Hepatocyte (in vitro differentiated cells): ENCODE data around the gene ANKRD55. TPM values are rescaled to one million over a fixed set of nuclear protein-coding genes. Genes with fewer than 3 reads are reported as not detected.

Experiments used
- DNase-seq: peaks from one replicate; pipeline ENCODE4 v3.0.0-alpha.2; 2016; ENCODE audit warnings: low spot score
- H2AFZ ChIP-seq: fragments of 200-600 bp; sonication (generic); 2 replicates; pipeline ENCODE4 v1.6.0; 2016; ENCODE audit warnings: antibody characterized with exemption, mild to moderate bottlenecking
- H3K27ac ChIP-seq: fragments of 200-600 bp; sonication (generic); 2 replicates; pipeline ENCODE4 v1.5.1; 2016; ENCODE audit warnings: mild to moderate bottlenecking
- H3K27me3 ChIP-seq: fragments of 200-600 bp; sonication (generic); 2 replicates; pipeline ENCODE4 v1.6.1; 2016
- H3K36me3 ChIP-seq: fragments of 200-600 bp; sonication (generic); replicated peaks from 2 replicates; pipeline ENCODE4 v1.5.1; 2016; ENCODE audit warnings: low read depth; ENCODE audit not compliant: insufficient read depth
- H3K4me1 ChIP-seq: fragments of 200-600 bp; sonication (generic); 2 replicates; pipeline ENCODE4 v1.5.1; 2016; ENCODE audit warnings: mild to moderate bottlenecking, moderate library complexity; ENCODE audit not compliant: insufficient read depth
- H3K4me2 ChIP-seq: fragments of 200-600 bp; sonication (generic); 2 replicates; pipeline ENCODE4 v1.6.0; 2016
- H3K4me3 ChIP-seq: fragments of 200-600 bp; sonication (generic); 2 replicates; pipeline ENCODE4 v1.5.1; 2016; ENCODE audit warnings: mild to moderate bottlenecking
- H3K79me2 ChIP-seq: fragments of 200-600 bp; sonication (generic); 2 replicates; pipeline ENCODE4 v1.6.0; 2017; ENCODE audit warnings: mild to moderate bottlenecking
- H3K9me2 ChIP-seq: fragments of 200-600 bp; sonication (generic); replicated peaks from 2 replicates; pipeline ENCODE4 v1.6.0; 2017; ENCODE audit warnings: mild to moderate bottlenecking; ENCODE audit not compliant: insufficient read depth
- H3K9me3 ChIP-seq: fragments of 200-600 bp; sonication (generic); 2 replicates; pipeline ENCODE4 v1.5.1; 2016; ENCODE audit warnings: low read depth, mild to moderate bottlenecking
- H4K20me1 ChIP-seq: fragments of 200-600 bp; sonication (generic); 2 replicates; pipeline ENCODE4 v1.6.0; 2016; ENCODE audit warnings: mild to moderate bottlenecking; ENCODE audit not compliant: insufficient read depth, poor library complexity, severe bottlenecking
- CTCF ChIP-seq: fragments of 200-600 bp; sonication (generic); IDR thresholded peaks from 2 replicates; pipeline ENCODE4 v1.5.1; 2016; ENCODE audit warnings: antibody characterized with exemption, mild to moderate bottlenecking; ENCODE audit not compliant: poor library complexity
- EZH2 ChIP-seq: fragments of 200-600 bp; sonication (generic); IDR thresholded peaks from 2 replicates; pipeline ENCODE4 v1.6.1; 2016; ENCODE audit warnings: antibody characterized with exemption, mild to moderate bottlenecking, borderline replicate concordance
- EZH2phosphoT487 ChIP-seq: fragments of 200-600 bp; sonication (generic); IDR thresholded peaks from one replicate; pipeline ENCODE4 v1.6.1; 2018; ENCODE audit warnings: antibody characterized with exemption, mild to moderate bottlenecking, low read depth, moderate library complexity; ENCODE audit not compliant: unreplicated experiment, severe bottlenecking
- WGBS: methylation state at CpG from one replicate; pipeline ENCODE4 v1.1.6; 2016; ENCODE audit warnings: low lambda C conversion rate; ENCODE audit errors: missing lambda C conversion rate; 5-methylcytosine and 5-hydroxymethylcytosine counted together
- polyA plus RNA-seq: library from polyadenylated mRNA; unstranded; fragments of >200 nt; fragmentation: Nextera tagmentation; extraction: Ambion mirVana; gene quantifications from 2 replicates; pipeline ENCODE4 v1.2.1, GENCODE V29; 2016
- total RNA-seq: library from RNA; depleted of rRNA; stranded (reverse); fragments of >200 nt; gene quantifications from 2 replicates; pipeline ENCODE4 v1.2.3, GENCODE V29; 2014

ANKRD55 gene
- total and polyA plus RNA-seq, 2 experiments from 2014 or later, result 0.20 to 0.31 TPM

- Histone ChIP-seq H3K27ac (no peak overlapping the region), H3K9me3 (no peaks in the 10 kb centered on the region), H3K79me2 (no peaks in the 10 kb centered on the region), H3K4me2 (no peak overlapping the region), H3K36me3 (no peaks in the 10 kb centered on the region), H3K4me3 (no peak overlapping the region), H2AFZ (no peak overlapping the region), H4K20me1 (no peaks in the 10 kb centered on the region), H3K27me3 (no peaks in the 10 kb centered on the region), H3K9me2 (no peaks in the 10 kb centered on the region), H3K4me1 (peaks cover 18% of the 10 kb centered on the region)
- WGBS, result 95% methylated on average over 4 of the region's 4 CpGs
- DNase-seq, result no peak
- TF ChIP-seq EZH2phosphoT487 (no peak), CTCF (no peak), EZH2 (no peak)
Observed at GRCh38 chr5:56147659-56148230, 85.4 kb downstream of the ANKRD55 start.

DNA sequence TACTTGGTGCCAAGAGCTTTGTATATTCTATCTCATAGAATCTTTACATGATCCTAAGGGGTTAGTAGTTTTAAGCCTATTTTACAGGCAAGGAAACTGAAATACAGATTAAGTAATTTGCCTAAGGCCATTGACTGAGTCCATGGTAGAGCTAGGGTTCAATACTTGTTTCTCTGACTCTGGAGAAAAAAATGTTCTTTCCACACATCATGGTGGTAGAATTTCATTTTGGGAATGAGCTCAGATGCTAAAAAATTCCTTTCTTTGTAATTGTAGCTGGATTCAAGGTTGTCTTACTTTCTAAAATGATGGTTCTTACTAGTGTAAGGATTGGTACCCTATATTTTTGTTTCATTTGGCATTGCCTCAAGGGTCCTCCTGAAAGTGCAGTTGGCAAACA, 86.0 kb downstream of the ANKRD55 start:
- Histone ChIP-seq H3K4me1 (peaks cover 18% of the 10 kb centered on the region), H4K20me1 (no peaks in the 10 kb centered on the region), H3K4me3 (no peak overlapping the region), H3K36me3 (no peaks in the 10 kb centered on the region), H3K27ac (no peak overlapping the region), H3K9me3 (no peaks in the 10 kb centered on the region), H3K79me2 (no peaks in the 10 kb centered on the region), H3K27me3 (no peaks in the 10 kb centered on the region), H2AFZ (no peak overlapping the region), H3K9me2 (no peaks in the 10 kb centered on the region), H3K4me2 (no peak overlapping the region)
- TF ChIP-seq CTCF (no peak), EZH2phosphoT487 (no peak), EZH2 (no peak)
- no peak for DNase-seq

DNA sequence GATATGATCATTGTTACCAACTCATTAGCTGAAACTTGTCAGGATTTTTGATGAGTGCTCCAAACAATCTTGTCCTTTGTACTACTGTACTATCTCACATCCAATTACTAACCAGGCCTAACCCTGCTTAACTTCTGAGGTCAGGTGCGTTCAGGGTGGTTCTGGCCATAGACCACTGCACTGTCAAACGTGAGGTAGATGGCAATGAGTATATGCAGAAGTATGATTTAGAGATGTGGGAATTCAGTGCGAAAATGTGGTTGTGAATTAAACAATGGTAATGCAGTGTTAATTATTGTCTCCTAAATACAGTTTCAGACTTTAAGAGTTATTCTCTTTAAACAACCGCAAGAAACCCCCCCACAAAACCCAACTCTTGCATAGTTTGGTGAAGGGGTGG, 86.5 kb downstream of the ANKRD55 start:
- no peak overlapping the region for H3K27ac ChIP-seq
- H3K79me2 ChIP-seq, result no peaks in the 10 kb centered on the region
- no peak for TF ChIP-seq EZH2phosphoT487
- TF ChIP-seq CTCF, result no peak
- TF ChIP-seq EZH2, result no peak
- H3K4me1 ChIP-seq, result peaks cover 18% of the 10 kb centered on the region
- no peaks in the 10 kb centered on the region for H4K20me1 ChIP-seq
- no peaks in the 10 kb centered on the region for H3K9me3 ChIP-seq
- no peaks in the 10 kb centered on the region for H3K36me3 ChIP-seq
- WGBS, result 89% methylated on average over 4 of the region's 4 CpGs
- H3K4me2 ChIP-seq, result no peak overlapping the region
- no peaks in the 10 kb centered on the region for H3K27me3 ChIP-seq
- no peaks in the 10 kb centered on the region for H3K9me2 ChIP-seq
- no peak for DNase-seq
- H2AFZ ChIP-seq, result no peak overlapping the region
- H3K4me3 ChIP-seq, result no peak overlapping the region

DNA sequence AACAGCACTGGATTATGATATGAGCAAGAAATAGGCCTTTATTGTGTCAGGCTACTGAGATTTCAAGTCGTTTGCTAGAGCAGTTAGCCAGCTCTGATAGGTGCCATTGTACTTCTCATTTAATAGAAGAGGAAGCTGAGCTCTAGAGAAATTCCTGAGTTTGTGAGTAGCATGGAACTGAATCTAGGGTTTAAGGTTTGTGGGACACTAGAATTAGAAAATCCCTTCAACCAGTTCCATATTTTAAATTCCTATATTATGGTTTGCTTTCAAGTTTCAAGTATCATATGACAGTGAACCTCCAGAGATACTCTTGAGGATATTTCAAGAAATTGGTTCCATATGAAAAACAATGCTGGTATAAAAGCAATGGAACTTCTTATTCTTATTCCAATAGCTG, 87.6 kb downstream of the ANKRD55 start:
- Histone ChIP-seq H2AFZ (no peak overlapping the region), H3K4me2 (no peak overlapping the region), H3K36me3 (no peaks in the 10 kb centered on the region), H4K20me1 (no peaks in the 10 kb centered on the region), H3K27ac (no peak overlapping the region), H3K4me3 (no peak overlapping the region), H3K9me3 (no peaks in the 10 kb centered on the region), H3K9me2 (no peaks in the 10 kb centered on the region), H3K27me3 (no peaks in the 10 kb centered on the region), H3K79me2 (no peaks in the 10 kb centered on the region), H3K4me1 (peaks cover 18% of the 10 kb centered on the region)
- TF ChIP-seq EZH2 (no peak), EZH2phosphoT487 (no peak), CTCF (no peak)
- DNase-seq, result no peak
- 42% methylated on average over 1 of the region's 1 CpG for WGBS
